ENCODE measurements around the gene TOR1A. TPM values are rescaled to one million over a fixed set of nuclear protein-coding genes. Genes with fewer than 3 reads are reported as not detected.
"Not testable (repeated sequence)": the region's sequence is repeated elsewhere in the genome, so short reads cannot be mapped to it uniquely, and the experiment has no call there.

Gene TOR1A
- total RNA-seq, 1 experiment from 2014 or later, result 34.0 TPM

DNA sequence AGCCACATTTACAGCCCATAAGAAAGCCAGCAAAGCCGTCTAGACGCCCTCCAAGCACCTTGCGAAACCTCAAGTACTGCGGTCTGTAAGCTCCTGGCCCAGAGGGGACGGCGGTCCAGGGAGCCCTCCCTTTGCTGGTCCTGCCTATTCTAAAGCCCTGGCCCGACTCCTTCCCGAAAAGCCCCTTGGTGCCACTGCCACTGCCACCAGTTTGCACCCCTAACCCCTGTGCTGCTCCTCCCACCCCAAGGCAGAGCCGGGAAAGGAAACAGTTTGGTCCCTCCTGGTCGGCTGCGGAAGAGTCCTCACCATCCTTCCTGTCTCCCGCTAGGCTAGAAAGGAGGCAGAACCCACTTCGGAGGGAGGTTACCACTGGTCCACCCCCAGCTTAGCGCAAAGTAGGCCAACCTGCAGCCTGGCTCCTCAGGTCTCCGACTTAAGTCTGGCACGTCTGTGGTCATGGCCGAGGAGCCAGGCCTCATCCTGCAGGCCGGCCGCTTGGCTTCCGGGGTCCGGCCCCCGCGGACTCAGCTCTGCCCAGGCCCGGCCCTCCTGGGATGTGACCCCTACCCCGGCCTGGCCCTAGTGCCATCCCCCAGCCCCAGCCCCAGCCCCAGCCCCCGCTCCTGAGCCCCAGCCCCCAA, 916 bp downstream of the TOR1A start:
- peak; percentile 39 for DNase-seq (ENCODE audit: low read depth)

- DNase-seq (ENCODE audit: low read depth), result no peak
These were observed 7.2 kb downstream of the TOR1A start for GRCh38 chr9:129816501-129817435.

DNA sequence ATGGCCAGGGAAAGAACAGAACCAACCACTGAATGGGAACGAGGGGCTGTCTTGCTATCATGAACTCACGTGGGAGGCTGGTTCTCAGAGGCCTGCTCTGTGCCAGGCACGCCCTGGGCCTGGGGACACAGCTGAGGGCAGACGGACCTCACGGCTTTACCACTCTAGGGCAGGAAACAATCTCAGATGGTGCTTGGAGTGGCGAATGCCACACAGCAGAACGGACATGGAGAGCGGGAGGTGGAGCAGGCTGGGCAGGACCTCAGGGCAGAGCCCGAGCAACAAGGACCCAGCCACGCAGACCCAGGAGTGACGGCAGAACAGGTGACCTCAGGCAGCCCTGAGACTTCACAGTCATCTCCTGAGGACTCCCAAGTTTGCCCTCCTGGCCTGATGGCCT, 8.7 kb downstream of the TOR1A start:
- DNase-seq (ENCODE audit: low read depth), result no peak

GRCh38 chr9:129814432-129815223, 9.3 kb downstream of the TOR1A start:
- no peak for DNase-seq (ENCODE audit: low read depth)

DNA sequence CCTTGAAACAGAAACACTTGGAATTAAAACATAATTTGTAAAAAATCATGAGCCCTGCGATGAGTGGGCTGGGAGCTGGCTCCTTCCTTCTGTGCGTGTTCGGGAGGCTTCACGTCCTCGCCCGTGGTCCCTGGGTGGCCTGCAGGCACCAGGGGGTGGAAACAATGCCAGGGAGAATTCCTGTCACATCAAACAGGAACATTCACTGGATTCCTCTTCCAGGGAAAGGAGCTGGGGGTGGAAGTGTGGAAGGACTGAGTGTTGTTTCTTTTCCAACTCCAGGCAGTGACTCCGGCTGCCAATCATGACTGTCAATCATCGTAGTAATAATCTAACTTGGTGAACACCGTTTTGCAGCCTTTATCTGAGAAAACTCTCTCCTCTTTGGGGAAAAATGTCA, 10.3 kb downstream of the TOR1A start:
- no peak for DNase-seq (ENCODE audit: low read depth)

DNA sequence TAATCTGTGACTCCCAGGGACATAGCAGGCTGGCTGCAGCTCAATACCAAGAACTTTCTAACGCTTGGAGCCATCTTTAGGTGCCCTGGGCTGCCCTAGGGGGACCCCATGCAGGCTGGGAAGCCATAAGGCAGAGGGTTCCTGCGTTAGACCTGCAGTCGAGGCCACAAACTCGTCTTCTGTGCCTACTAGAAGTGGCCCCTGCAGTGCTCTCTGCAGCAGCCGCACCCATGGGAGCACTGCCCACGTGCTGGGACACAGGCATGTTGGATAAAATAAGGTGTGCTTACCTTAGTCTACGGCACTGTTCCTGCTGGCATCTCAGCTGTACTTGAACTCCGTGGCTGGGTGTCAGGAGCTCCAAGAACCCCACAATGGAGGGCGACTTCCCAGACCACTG, 11.6 kb downstream of the TOR1A start:
- no peak for DNase-seq (ENCODE audit: low read depth)

DNA sequence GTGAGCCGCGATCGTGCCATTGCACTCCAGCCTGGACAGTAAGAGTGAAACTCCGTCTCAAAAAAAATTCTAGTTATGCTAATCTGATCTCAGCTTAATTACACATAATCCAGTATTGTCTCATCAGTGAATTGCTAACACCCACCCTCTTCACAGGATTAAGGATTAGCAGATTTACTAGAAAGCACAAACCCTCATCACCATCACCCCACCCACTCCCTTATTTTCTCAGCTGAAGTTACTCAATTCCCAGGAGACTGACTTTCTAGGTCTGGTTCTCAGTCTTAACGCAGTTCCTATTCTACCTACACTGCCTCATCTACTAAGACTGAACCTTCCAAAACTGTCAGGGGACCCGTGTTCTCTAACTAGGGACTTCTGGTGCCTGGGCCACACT, 12.0 kb downstream of the TOR1A start:
- no peak for DNase-seq (ENCODE audit: low read depth)

GRCh38 chr9:129810788-129811187, 13.1 kb downstream of the TOR1A start:
- DNase-seq (ENCODE audit: low read depth), result no peak

GRCh38 chr9:129810116-129810515, 13.8 kb downstream of the TOR1A start:
- DNase-seq (ENCODE audit: low read depth), result no peak

DNA sequence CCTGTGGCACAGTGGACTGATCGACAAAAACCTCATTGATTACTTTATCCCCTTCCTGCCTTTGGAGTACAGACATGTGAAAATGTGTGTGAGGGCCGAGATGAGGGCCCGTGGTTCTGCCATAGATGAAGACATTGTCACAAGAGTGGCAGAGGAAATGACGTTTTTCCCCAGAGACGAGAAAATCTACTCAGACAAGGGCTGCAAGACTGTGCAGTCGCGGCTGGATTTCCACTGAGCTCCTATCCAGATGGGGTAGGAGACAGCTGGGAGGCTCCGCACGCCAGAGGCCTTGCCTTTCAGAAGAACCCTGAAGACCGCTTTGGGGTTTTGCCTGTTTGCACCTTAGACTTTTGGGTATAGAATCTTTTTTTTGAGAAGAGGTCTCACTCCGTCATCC, 14.6 kb downstream of the TOR1A start:
- DNase-seq (ENCODE audit: low read depth), result no peak

DNA sequence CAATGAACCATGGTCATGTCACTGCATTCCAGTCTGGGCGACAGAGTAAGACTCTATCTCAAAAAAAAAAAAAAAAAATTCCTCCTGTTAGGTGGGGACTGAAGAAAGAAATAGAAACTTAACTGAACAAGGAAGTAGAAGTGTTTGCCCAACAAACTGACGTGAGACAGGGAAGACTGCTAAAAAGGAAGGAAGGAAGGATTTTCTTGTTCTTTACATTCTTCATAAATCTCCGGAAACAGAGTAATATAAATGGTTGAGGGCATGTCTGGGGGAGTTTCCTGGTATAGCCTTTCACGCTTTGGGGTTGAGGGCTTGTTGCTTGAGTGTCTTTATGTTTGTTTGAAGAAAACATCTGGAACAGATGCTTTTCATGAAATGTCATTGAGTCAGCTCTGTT, 17.9 kb downstream of the TOR1A start:
- no peak for DNase-seq (ENCODE audit: low read depth)

GRCh38 chr9:129803676-129804060, 20.3 kb downstream of the TOR1A start:
- no peak for DNase-seq (ENCODE audit: low read depth)

DNA sequence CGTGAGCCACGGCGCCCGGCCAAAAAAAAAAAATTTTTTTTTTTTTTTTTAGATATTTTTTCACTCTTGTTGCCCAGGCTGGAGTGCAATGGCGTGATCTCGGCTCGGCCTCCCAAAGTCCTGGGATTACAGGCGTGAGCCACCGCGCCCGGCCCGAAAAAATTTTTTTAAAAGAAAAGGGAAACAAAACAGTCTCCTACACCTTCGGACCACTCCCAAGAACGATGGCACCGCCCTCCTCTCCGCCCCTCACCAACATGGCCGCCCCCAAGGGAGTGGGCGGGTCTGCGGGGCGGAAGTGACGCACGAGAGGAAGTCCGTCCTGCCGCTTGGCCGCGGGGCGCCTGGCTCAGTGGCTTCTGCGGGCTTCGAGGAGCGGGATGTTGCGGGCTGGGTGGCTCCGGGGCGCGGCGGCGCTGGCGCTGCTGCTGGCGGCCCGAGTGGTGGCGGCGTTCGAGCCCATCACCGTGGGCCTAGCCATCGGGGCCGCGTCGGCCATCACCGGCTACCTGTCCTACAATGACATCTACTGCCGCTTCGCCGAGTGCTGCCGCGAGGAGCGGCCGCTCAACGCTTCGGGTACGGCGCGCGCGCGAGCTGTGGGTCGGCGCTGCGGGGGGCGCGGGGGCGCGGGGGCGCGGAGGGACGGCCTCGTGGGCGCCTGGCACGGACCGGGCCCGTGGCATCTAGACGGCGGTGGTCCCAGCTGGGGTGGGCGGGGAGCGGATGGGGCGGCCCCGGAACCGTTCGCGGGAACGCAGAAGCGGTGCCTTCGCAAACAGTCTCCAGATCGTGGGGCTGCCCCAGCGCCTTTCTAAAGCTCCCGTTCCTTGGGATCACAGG, 20.9 kb downstream of the TOR1A start, which contains the start of gene TOR1B:
TSS of gene TOR1B (plus strand) at position 352 of the 843 bp plus-strand sequence. CDS start at position 381, 29 bp downstream.
- peak; percentile 91 for DNase-seq (ENCODE audit: low read depth)

- no peak for DNase-seq (ENCODE audit: low read depth)
These were observed 22.4 kb downstream of the TOR1A start for GRCh38 chr9:129801504-129801903.

DNA sequence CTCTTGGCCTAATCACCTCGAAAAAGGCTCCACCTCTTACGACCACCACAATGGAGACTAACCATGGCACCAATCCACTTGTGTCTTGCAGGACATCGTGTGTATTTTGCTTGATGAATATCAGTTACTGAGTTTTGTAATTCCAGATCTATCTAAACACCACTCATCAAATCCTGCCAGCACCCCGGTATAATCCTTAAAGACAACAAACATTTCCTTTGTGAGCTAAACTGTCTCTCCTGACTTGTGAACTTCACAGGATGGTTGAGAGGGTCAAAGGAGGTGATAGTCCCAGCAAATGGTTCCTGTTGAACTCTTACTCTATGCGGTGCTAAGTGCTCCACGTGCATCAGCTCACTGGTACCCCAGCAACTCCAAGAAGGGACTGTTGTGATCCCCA, 25.0 kb downstream of the TOR1A start:
- no peak for DNase-seq (ENCODE audit: low read depth)

DNA sequence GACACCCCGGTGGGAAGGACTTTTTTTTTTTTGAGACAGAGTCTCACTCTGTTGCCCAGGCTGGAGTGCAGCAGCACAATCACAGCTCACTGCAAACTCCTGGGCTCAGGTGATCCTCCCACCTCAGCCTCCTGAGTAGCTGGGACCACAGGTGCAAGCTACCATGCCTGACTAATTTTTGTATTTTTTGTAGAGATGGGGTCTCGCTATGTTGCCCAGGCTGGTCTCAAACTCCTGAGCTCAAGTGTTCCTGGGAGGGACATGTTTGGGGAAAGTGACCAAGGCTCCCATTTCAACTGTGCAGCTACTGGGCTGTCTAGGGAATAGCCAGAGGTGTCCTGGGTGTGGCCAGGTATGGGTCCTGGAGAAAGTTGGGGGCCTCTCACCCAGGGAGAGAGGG, 27.9 kb downstream of the TOR1A start:
- DNase-seq (ENCODE audit: low read depth), result not testable (repeated sequence)

GRCh38 chr9:129794549-129794948, 29.4 kb downstream of the TOR1A start:
- no peak for DNase-seq (ENCODE audit: low read depth)

- no peak for DNase-seq (ENCODE audit: low read depth)
These were observed 37.5 kb downstream of the TOR1A start for GRCh38 chr9:129786481-129786880.

GRCh38 chr9:129785866-129786265, 38.1 kb downstream of the TOR1A start:
- no peak for DNase-seq (ENCODE audit: low read depth)

GRCh38 chr9:129784970-129785369, 39.0 kb downstream of the TOR1A start:
- DNase-seq (ENCODE audit: low read depth), result not testable (repeated sequence)

All from RPMI7951 (cell line).